IMR-90 (cell line): ENCODE data around the gene CABP4. TPM values are rescaled to one million over a fixed set of nuclear protein-coding genes. Genes with fewer than 3 reads are reported as not detected.
A peak's percentile ranks its signal among the peaks of the same experiment; 100 is the strongest.

Source experiments
- ATAC-seq: fragments of 200-7000 bp; cut with Tn5 transposase; 2 replicates; pipeline ENCODE4 v1.9.1; 2020; ENCODE audit warnings: low read depth, mild to moderate bottlenecking, moderate library complexity
- BruUV-seq: library from RNA; stranded (reverse); fragments of 400-500 nt; replicated peaks from 2 replicates; lab custom pipeline; 2021; lab: Mats Ljungman, UMichigan
- CTCF ChIA-PET: fragments of 300-600 bp; formaldehyde crosslinking; extraction: SDS; loops from one replicate; lab custom pipeline; 2021; ENCODE audit warnings: antibody characterized with exemption; lab: Yijun Ruan, JAX
- POLR2A ChIA-PET: fragments of 300-600 bp; sonication (Branson Sonifier 250); formaldehyde crosslinking; loops from one replicate; lab custom pipeline; 2022; ENCODE audit warnings: antibody characterized with exemption; ENCODE audit not compliant: unreplicated experiment; lab: Charles Lee
- DNase-seq: peaks from one replicate; pipeline ENCODE4 v3.0.0; 2013
- H2AFZ ChIP-seq: replicated peaks from 2 replicates; pipeline ENCODE3; 2013; ENCODE audit warnings: low read length, mild to moderate bottlenecking; ENCODE audit not compliant: poor library complexity
- H2AK5ac ChIP-seq: 2 replicates; pipeline ENCODE4 v1.6.1; 2013; ENCODE audit warnings: low read depth, low read length, inconsistent platforms
- H2AK9ac ChIP-seq: replicated peaks from 2 replicates; pipeline ENCODE3; 2013; ENCODE audit warnings: mild to moderate bottlenecking, low read depth, low read length, moderate library complexity; ENCODE audit not compliant: poor library complexity
- H2BK120ac ChIP-seq: 2 replicates; pipeline ENCODE4 v1.6.1; 2013; ENCODE audit warnings: low read depth, low read length, inconsistent platforms
- H2BK15ac ChIP-seq: 3 replicates; pipeline ENCODE4 v1.6.1; 2013; ENCODE audit warnings: low read depth, low read length, inconsistent platforms
- H2BK20ac ChIP-seq: 2 replicates; pipeline ENCODE4 v1.6.1; 2013; ENCODE audit warnings: low read depth, mild to moderate bottlenecking, inconsistent platforms, low read length, moderate library complexity
- H2BK5ac ChIP-seq: 2 replicates; pipeline ENCODE4 v1.6.1; 2013; ENCODE audit warnings: mild to moderate bottlenecking, low read depth, low read length, inconsistent platforms; ENCODE audit not compliant: poor library complexity, severe bottlenecking
- H3K14ac ChIP-seq: replicated peaks from 2 replicates; pipeline ENCODE4 v1.6.1; 2013; ENCODE audit warnings: low read depth, low read length, inconsistent platforms
- H3K18ac ChIP-seq: 2 replicates; pipeline ENCODE4 v1.6.1; 2013; ENCODE audit warnings: low read depth, low read length, control low read depth
- H3K23ac ChIP-seq: 2 replicates; pipeline ENCODE4 v1.6.1; 2013; ENCODE audit warnings: low read depth, low read length, inconsistent platforms
- H3K27ac ChIP-seq: 2 replicates; pipeline ENCODE4 v1.5.1; 2013; ENCODE audit warnings: mild to moderate bottlenecking, control low read depth, low read length; ENCODE audit not compliant: insufficient read depth
- H3K27me3 ChIP-seq: 2 replicates; pipeline ENCODE4 v1.6.1; 2013; ENCODE audit warnings: low read length; ENCODE audit not compliant: control insufficient read depth, insufficient read depth
- H3K36me3 ChIP-seq: 2 replicates; pipeline ENCODE4 v1.6.1; 2013; ENCODE audit warnings: low read length, mixed read lengths; ENCODE audit not compliant: control insufficient read depth, insufficient read depth
- H3K4ac ChIP-seq: 2 replicates; pipeline ENCODE4 v1.6.1; 2013; ENCODE audit warnings: low read depth, low read length, inconsistent platforms
- H3K4me1 ChIP-seq: 2 replicates; pipeline ENCODE4 v1.6.1; 2013; ENCODE audit warnings: low read length, mixed read lengths; ENCODE audit not compliant: control insufficient read depth, insufficient read depth
- H3K4me2 ChIP-seq: 2 replicates; pipeline ENCODE4 v1.6.1; 2013; ENCODE audit warnings: low read depth, mild to moderate bottlenecking, control low read depth, low read length, moderate library complexity
- H3K4me3 ChIP-seq: 2 replicates; pipeline ENCODE4 v1.5.1; 2013; ENCODE audit warnings: low read depth, mild to moderate bottlenecking, control low read depth, low read length, moderate library complexity; ENCODE audit not compliant: insufficient read depth
- H3K56ac ChIP-seq: 2 replicates; pipeline ENCODE4 v1.6.1; 2013; ENCODE audit warnings: low read length, inconsistent platforms; ENCODE audit not compliant: insufficient read depth; ENCODE audit errors: extremely low read depth
- H3K79me1 ChIP-seq, 2 experiments: 2 replicates each; pipeline ENCODE4 v1.6.1; 2013; ENCODE audit warnings: low read length in 2 of 2, inconsistent platforms in 1 of 2, low read depth in 1 of 2
- H3K9ac ChIP-seq: 2 replicates; pipeline ENCODE4 v1.6.1; 2013; ENCODE audit warnings: low read depth, low read length, control low read depth
- H3K9me1 ChIP-seq: 2 replicates; pipeline ENCODE4 v1.6.1; 2013; ENCODE audit warnings: low read length, inconsistent platforms; ENCODE audit not compliant: insufficient read depth
- H3K9me3 ChIP-seq: 2 replicates; pipeline ENCODE4 v1.6.1; 2013; ENCODE audit warnings: low read length; ENCODE audit not compliant: control insufficient read depth, insufficient read depth
- H4K20me1 ChIP-seq: 2 replicates; pipeline ENCODE4 v1.6.1; 2013; ENCODE audit warnings: low read length, inconsistent platforms; ENCODE audit not compliant: insufficient read depth
- H4K5ac ChIP-seq: 2 replicates; pipeline ENCODE4 v1.6.1; 2013; ENCODE audit warnings: mild to moderate bottlenecking, low read depth, low read length, control low read depth
- H4K8ac ChIP-seq, 2 experiments: 2 replicates each; pipeline ENCODE4 v1.6.1; 2013; ENCODE audit warnings: low read depth in 2 of 2, low read length in 2 of 2, control low read depth in 1 of 2, inconsistent platforms in 1 of 2
- H4K91ac ChIP-seq: 2 replicates; pipeline ENCODE4 v1.6.1; 2013; ENCODE audit warnings: low read depth, low read length, inconsistent platforms; ENCODE audit not compliant: insufficient read depth
- FOS ChIP-seq: fragments of 150-350 bp; IDR thresholded peaks from 2 replicates; pipeline ENCODE4 v1.6.1; 2016; ENCODE audit warnings: low read depth, low read length
- MAZ ChIP-seq: IDR thresholded peaks from 2 replicates; pipeline ENCODE4 v1.6.1; 2012; ENCODE audit warnings: low read depth, mild to moderate bottlenecking, low read length, improper control_type of control experiment, moderate library complexity, borderline replicate concordance
- MXI1 ChIP-seq: IDR thresholded peaks from 2 replicates; pipeline ENCODE4 v1.6.1; 2012; ENCODE audit warnings: low read depth, mild to moderate bottlenecking, low read length, moderate library complexity, borderline replicate concordance
- RAD21 ChIP-seq: IDR thresholded peaks from 2 replicates; pipeline ENCODE4 v1.6.1; 2012; ENCODE audit warnings: low read length, improper control_type of control experiment
- RCOR1 ChIP-seq: IDR thresholded peaks from 2 replicates; pipeline ENCODE4 v1.6.1; 2012; ENCODE audit warnings: mild to moderate bottlenecking, low read length, improper control_type of control experiment; ENCODE audit not compliant: insufficient replicate concordance
- SMC3 ChIP-seq: fragments of 150-350 bp; IDR thresholded peaks from 2 replicates; pipeline ENCODE4 v1.6.1; 2016; ENCODE audit warnings: low read depth, mild to moderate bottlenecking, antibody characterized with exemption, low read length, moderate library complexity
- USF2 ChIP-seq: fragments of 150-350 bp; IDR thresholded peaks from 2 replicates; pipeline ENCODE4 v1.6.1; 2017; ENCODE audit warnings: mild to moderate bottlenecking, antibody characterized with exemption, low read length, low read depth
- WGBS, 2 experiments: methylation state at CpG; one replicate each; pipeline versions ENCODE4 v1.1.5 to v1.1.7; 2013; ENCODE audit warnings: missing lambda C conversion rate in 2 of 2; ENCODE audit not compliant: insufficient read length in 1 of 2; ENCODE audit errors: extremely low coverage in 2 of 2; 5-methylcytosine and 5-hydroxymethylcytosine counted together
- dilution Hi-C: fragments of 300-500 bp; cut with HindIII; formaldehyde crosslinking; loops from one replicate; pipeline ENCODE4 v1.14.3; 2018; ENCODE audit warnings: low sequenced_read_pairs; ENCODE audit not compliant: unreplicated experiment
- in situ Hi-C: fragments of 300-500 bp; cut with MboI; formaldehyde crosslinking; loops from 3 replicates; pipeline ENCODE4 v1.14.3; 2019; ENCODE audit warnings: low sequenced_read_pairs, inconsistent platforms, mixed read lengths
- intact Hi-C: fragments of 100-400 bp; cut with micrococcal nuclease; formaldehyde crosslinking; loops from 2 replicates; pipeline ENCODE4 v1.10.0; 2022
- polyA plus RNA-seq, 3 experiments: library from polyadenylated mRNA; depleted of rRNA; stranded (reverse); fragments of >200 nt; gene quantifications; 2 replicates each; pipeline ENCODE4 v1.2.3, GENCODE V29; 2012; ENCODE audit warnings: low replicate concordance in 1 of 3
- total RNA-seq: library from RNA; depleted of rRNA; stranded (reverse); fragments of >200 nt; gene quantifications from 2 replicates; pipeline ENCODE4 v1.2.3, GENCODE V29; 2012
- TF ChIP-seq, protein P1 (sequence below): conservative IDR thresholded peaks from 2 replicates; pipeline ENCODE4 v1.5.1; 2012; ENCODE audit warnings: mild to moderate bottlenecking, low read depth, low read length, improper control_type of control experiment

The CABP4 gene
- total and polyA plus RNA-seq, 2 of the 4 experiments (the other 2 are of a cell fraction) = not detected

GRCh38 chr11:67505605-67506396, 50.6 kb downstream of the CABP4 start:
- peak overlapping the region; percentile 65 for H3K27ac ChIP-seq
- peak overlapping the region; percentile 36 for H4K91ac ChIP-seq
- peak overlapping the region; percentile 83 for H3K4ac ChIP-seq
- H2BK120ac ChIP-seq = peak overlapping the region; percentile 37
- peak overlapping the region; percentile 51 for H2AK5ac ChIP-seq
- peak overlapping the region; percentile 63 to 91; a peak in 3 of 4 replicates for H4K8ac ChIP-seq
- H3K4me3 ChIP-seq = peak overlapping the region; percentile 23; the same call in 1 of the 2 replicates
- TF ChIP-seq MAZ (peak; percentile 48; the same call in 1 of the 2 replicates), FOS (no peak), USF2 (no peak), SMC3 (peak; percentile 89), RCOR1 (peak; percentile 65), RAD21 (peak; percentile 82), MXI1 (peak; percentile 78)
- TF ChIP-seq, protein P1, sequence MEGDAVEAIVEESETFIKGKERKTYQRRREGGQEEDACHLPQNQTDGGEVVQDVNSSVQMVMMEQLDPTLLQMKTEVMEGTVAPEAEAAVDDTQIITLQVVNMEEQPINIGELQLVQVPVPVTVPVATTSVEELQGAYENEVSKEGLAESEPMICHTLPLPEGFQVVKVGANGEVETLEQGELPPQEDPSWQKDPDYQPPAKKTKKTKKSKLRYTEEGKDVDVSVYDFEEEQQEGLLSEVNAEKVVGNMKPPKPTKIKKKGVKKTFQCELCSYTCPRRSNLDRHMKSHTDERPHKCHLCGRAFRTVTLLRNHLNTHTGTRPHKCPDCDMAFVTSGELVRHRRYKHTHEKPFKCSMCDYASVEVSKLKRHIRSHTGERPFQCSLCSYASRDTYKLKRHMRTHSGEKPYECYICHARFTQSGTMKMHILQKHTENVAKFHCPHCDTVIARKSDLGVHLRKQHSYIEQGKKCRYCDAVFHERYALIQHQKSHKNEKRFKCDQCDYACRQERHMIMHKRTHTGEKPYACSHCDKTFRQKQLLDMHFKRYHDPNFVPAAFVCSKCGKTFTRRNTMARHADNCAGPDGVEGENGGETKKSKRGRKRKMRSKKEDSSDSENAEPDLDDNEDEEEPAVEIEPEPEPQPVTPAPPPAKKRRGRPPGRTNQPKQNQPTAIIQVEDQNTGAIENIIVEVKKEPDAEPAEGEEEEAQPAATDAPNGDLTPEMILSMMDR = peak; percentile 94
- H4K5ac ChIP-seq = peak overlapping the region; percentile 46
- no peak overlapping the region for H2BK15ac ChIP-seq
- H3K18ac ChIP-seq = no peak overlapping the region; the same call in 1 of the 2 replicates
- peak overlapping the region; percentile 89; the same call in 1 of the 2 replicates for H3K23ac ChIP-seq
- peak overlapping the region; percentile 89 for H2AK9ac ChIP-seq
- H3K9ac ChIP-seq = peak overlapping the region; percentile 56
- CTCF ChIA-PET = no interaction called here
- no peaks in the 10 kb centered on the region for H3K9me3 ChIP-seq
- H3K79me1 ChIP-seq = peaks cover 4 to 42% of the 10 kb centered on the region in 2 experiments; a peak in 3 of 4 replicates
- intact Hi-C loops = loop anchor here (1.0 to 2.0 kb wide), 2 partner anchors 62 to 159 kb away; partner anchors contain the start of gene CORO1B
- dilution Hi-C loops = no loop called here
- POLR2A ChIA-PET = no interaction called here
- no peak overlapping the region; the same call in 1 of the 2 replicates for H2BK20ac ChIP-seq
- peaks cover 14% of the 10 kb centered on the region for H3K4me1 ChIP-seq
- BruUV-seq = no TSS peak
- H3K9me1 ChIP-seq = peaks cover 4% of the 10 kb centered on the region
- H2BK5ac ChIP-seq = peak overlapping the region; percentile 74
- DNase-seq (peak; percentile 78), ATAC-seq (peak; percentile 43)
- peak overlapping the region; percentile 25 for H3K14ac ChIP-seq
- H3K56ac ChIP-seq = peak overlapping the region; percentile 65; the same call in 1 of the 2 replicates
- in situ Hi-C loops = no loop called here
- H3K36me3 ChIP-seq = peaks cover 7% of the 10 kb centered on the region
- WGBS, 2 experiments = 0% methylated on average over 1 of the region's 17 CpGs; no CpG with 5 or more reads in 1 of the 2 experiments
- no peaks in the 10 kb centered on the region for H4K20me1 ChIP-seq
- H3K4me2 ChIP-seq = peak overlapping the region; percentile 77
- no peaks in the 10 kb centered on the region for H3K27me3 ChIP-seq
- peak overlapping the region; percentile 85 for H2AFZ ChIP-seq
